Kidney epithelial cell (primary cell): ENCODE data around the gene PGGHG. TPM values are rescaled to one million over a fixed set of nuclear protein-coding genes. Genes with fewer than 3 reads are reported as not detected.

ENCODE experiments used
- DNase-seq: peaks from one replicate; pipeline ENCODE4 v3.0.0-alpha.2; 2010; ENCODE audit warnings: low read depth
- H3K27me3 ChIP-seq: 2 replicates; pipeline ENCODE4 v1.6.0; 2011; ENCODE audit warnings: low read length; ENCODE audit not compliant: control insufficient read depth, insufficient read depth
- H3K36me3 ChIP-seq: 2 replicates; pipeline ENCODE4 v1.5.1; 2011; ENCODE audit warnings: low read length; ENCODE audit not compliant: control insufficient read depth, insufficient read depth
- H3K4me3 ChIP-seq: 2 replicates; pipeline ENCODE4 v1.5.1; 2011; ENCODE audit warnings: low read depth, mild to moderate bottlenecking, control low read depth, low read length
- CTCF ChIP-seq: IDR thresholded peaks from 2 replicates; pipeline ENCODE4 v1.5.1; 2011; ENCODE audit warnings: mild to moderate bottlenecking, moderate library complexity, low read length, control low read depth, inconsistent platforms; ENCODE audit not compliant: insufficient read depth, poor library complexity, severe bottlenecking
- total RNA-seq: library from RNA; depleted of rRNA; stranded (reverse); fragments of >200 nt; gene quantifications from 2 replicates; pipeline ENCODE4 v1.2.3, GENCODE V29; 2015

Gene PGGHG
- total RNA-seq, 1 donor from 2014 or later, result 10.5 TPM

GRCh38 chr11:289712-290620, 1.0 kb downstream of the PGGHG start:
- Histone ChIP-seq H3K4me3 (no peak overlapping the region), H3K27me3 (peaks cover 24% of the 10 kb centered on the region), H3K36me3 (no peaks in the 10 kb centered on the region)
- no peak for TF ChIP-seq CTCF
- DNase-seq, result no peak

DNA sequence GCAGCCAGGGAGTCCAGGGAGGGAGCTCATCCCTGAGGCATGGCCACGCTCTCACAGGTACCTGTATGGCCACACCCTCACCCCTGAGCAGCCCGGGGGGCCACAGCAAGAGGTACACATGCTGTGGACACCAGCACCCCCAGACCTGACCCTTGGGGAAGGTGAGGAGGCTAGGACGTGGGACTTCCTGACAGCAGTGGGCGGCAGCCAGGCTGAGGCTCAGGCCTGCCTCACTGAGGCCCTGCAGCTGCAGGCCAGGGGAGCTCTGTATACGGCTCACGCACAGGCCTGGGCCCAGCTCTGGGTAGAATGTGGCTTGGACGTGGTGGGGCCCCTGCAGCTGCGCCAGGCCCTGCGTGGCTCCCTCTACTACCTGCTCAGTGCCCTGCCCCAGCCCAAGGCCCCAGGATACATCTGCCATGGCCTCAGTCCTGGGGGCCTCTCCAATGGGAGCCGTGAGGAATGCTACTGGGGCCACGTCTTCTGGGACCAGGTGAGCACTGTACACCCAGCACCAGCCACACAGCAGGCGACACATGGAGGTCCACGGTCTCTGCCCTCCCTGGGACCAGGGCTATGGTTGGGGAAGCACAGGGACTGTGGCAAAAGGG, 1.8 kb downstream of the PGGHG start:
- no peaks in the 10 kb centered on the region for H3K36me3 ChIP-seq
- TF ChIP-seq CTCF, result no peak
- peaks cover 21% of the 10 kb centered on the region for H3K27me3 ChIP-seq
- H3K4me3 ChIP-seq, result no peak overlapping the region
- DNase-seq, result no peak

DNA sequence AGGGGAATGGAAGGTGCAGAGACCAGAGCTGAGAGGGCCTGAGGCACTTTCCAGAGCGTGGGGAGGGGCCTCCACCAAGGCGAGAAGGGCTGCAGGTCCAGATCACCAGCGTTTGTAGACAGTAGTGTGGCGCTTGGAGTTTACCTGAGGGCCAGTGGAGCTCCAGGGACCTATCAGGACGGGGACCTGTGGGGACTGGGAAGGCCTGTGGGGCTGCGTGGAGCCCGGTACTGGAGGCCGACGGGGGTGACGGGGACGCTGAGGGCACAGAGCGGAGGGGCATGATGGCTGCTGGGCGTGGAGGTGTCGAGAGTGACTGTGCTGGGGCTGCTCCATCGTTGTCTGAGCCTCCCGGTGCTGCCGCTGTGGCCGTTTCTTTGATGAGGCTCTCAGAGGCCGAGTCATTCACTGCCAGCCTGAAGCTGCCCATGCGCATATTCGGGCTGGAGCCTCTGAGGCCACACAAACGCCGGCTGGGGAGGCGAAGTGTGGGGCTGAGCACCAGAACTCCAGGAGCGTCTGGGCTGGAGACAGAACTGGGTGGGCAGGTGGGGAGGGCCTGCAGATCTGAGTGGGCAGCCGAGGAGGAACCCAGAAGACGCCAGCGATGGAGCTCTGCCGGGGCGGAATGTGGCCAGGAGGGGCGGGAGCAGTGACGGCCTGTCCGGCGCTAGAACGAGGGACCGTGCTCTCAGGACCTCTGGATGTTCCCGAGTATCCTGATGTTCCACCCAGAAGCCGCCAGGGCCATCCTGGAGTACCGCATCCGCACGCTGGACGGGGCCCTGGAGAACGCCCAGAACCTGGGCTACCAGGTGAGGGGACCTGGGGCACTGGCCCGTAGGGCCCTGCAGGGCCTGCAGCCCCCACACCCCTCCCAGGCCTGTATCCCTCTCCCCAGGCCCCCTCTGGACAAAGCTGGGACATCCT, 2.6 kb downstream of the PGGHG start:
- no peak for TF ChIP-seq CTCF
- H3K4me3 ChIP-seq, result no peak overlapping the region
- no peak for DNase-seq
- H3K36me3 ChIP-seq, result no peaks in the 10 kb centered on the region
- H3K27me3 ChIP-seq, result peaks cover 27% of the 10 kb centered on the region

- peaks cover 30% of the 10 kb centered on the region for H3K27me3 ChIP-seq
- no peak for TF ChIP-seq CTCF
- no peak overlapping the region for H3K4me3 ChIP-seq
- no peak for DNase-seq
- H3K36me3 ChIP-seq, result no peaks in the 10 kb centered on the region
These were observed 3.5 kb downstream of the PGGHG start for GRCh38 chr11:292211-293121.

GRCh38 chr11:293271-293851, 4.4 kb downstream of the PGGHG start:
- DNase-seq, result no peak
- H3K4me3 ChIP-seq, result no peak overlapping the region
- TF ChIP-seq CTCF, result no peak

More at GRCh38 chr11:293271-293851, 4.4 kb downstream of the PGGHG start:
- no peaks in the 10 kb centered on the region for H3K36me3 ChIP-seq
- peaks cover 24% of the 10 kb centered on the region for H3K27me3 ChIP-seq
